KOPT-K1 (cell line): ENCODE data around the gene AP2A1.

Experiments
- H3K27ac ChIP-seq: fragments of 200-600 bp; sonication (generic); 2 replicates; pipeline ENCODE4 v1.5.1; 2016; ENCODE audit warnings: antibody characterized with exemption, mild to moderate bottlenecking, low read depth, low read length; ENCODE audit not compliant: poor library complexity, severe bottlenecking
- H3K36me3 ChIP-seq: fragments of 200-600 bp; sonication (generic); 2 replicates; pipeline ENCODE4 v1.5.1; 2017; ENCODE audit warnings: antibody characterized with exemption, mild to moderate bottlenecking, low read length, moderate library complexity; ENCODE audit not compliant: insufficient read depth
- H3K9me3 ChIP-seq: fragments of 200-600 bp; sonication (generic); 2 replicates; pipeline ENCODE4 v1.5.1; 2017; ENCODE audit warnings: antibody characterized with exemption, low read length, mild to moderate bottlenecking; ENCODE audit not compliant: insufficient read depth, poor library complexity, severe bottlenecking

The AP2A1 gene

GRCh38 chr19:49774969-49775368 lies 8.2 kb downstream of the AP2A1 start:
- no peaks in the 10 kb centered on the region; the same call in 1 of the 2 replicates for H3K36me3 ChIP-seq
- H3K27ac ChIP-seq: no peak overlapping the region
- H3K9me3 ChIP-seq: no peaks in the 10 kb centered on the region

GRCh38 chr19:49775742-49776370 lies 9.1 kb downstream of the AP2A1 start:
- H3K9me3 ChIP-seq: no peaks in the 10 kb centered on the region
- no peak overlapping the region for H3K27ac ChIP-seq
- peaks cover 5% of the 10 kb centered on the region; the same call in 1 of the 2 replicates for H3K36me3 ChIP-seq

GRCh38 chr19:49776371-49776764 lies 9.6 kb downstream of the AP2A1 start:
- Histone ChIP-seq H3K27ac (no peak overlapping the region), H3K9me3 (no peaks in the 10 kb centered on the region), H3K36me3 (peaks cover 5% of the 10 kb centered on the region; the same call in 1 of the 2 replicates)

- Histone ChIP-seq H3K36me3 (peaks cover 33% of the 10 kb centered on the region), H3K27ac (no peak overlapping the region), H3K9me3 (no peaks in the 10 kb centered on the region)
Measured at GRCh38 chr19:49779731-49780555, 13.1 kb downstream of the AP2A1 start.

- peaks cover 42% of the 10 kb centered on the region for H3K36me3 ChIP-seq
- H3K27ac ChIP-seq: no peak overlapping the region
- H3K9me3 ChIP-seq: no peaks in the 10 kb centered on the region
Measured at GRCh38 chr19:49780861-49781260, 14.1 kb downstream of the AP2A1 start.

GRCh38 chr19:49781394-49781793 lies 14.6 kb downstream of the AP2A1 start:
- no peak overlapping the region for H3K27ac ChIP-seq
- H3K36me3 ChIP-seq: peaks cover 47% of the 10 kb centered on the region
- no peaks in the 10 kb centered on the region for H3K9me3 ChIP-seq

- H3K36me3 ChIP-seq: peaks cover 51% of the 10 kb centered on the region
Measured at GRCh38 chr19:49782515-49782914, 15.7 kb downstream of the AP2A1 start.

GRCh38 chr19:49786376-49786820 lies 19.6 kb downstream of the AP2A1 start:
- no peak overlapping the region for H3K27ac ChIP-seq
- no peaks in the 10 kb centered on the region for H3K9me3 ChIP-seq
- H3K36me3 ChIP-seq: peaks cover 86% of the 10 kb centered on the region

More at GRCh38 chr19:49782515-49782914, 15.7 kb downstream of the AP2A1 start:
- H3K9me3 ChIP-seq: no peaks in the 10 kb centered on the region
- H3K27ac ChIP-seq: no peak overlapping the region

GRCh38 chr19:49787746-49788145 lies 20.9 kb downstream of the AP2A1 start:
- H3K27ac ChIP-seq: no peak overlapping the region
- H3K9me3 ChIP-seq: no peaks in the 10 kb centered on the region
- H3K36me3 ChIP-seq: peaks cover 89% of the 10 kb centered on the region

GRCh38 chr19:49788857-49789256 lies 22.1 kb downstream of the AP2A1 start:
- H3K27ac ChIP-seq: no peak overlapping the region
- H3K36me3 ChIP-seq: peaks cover 88% of the 10 kb centered on the region

GRCh38 chr19:49790866-49791265 lies 24.1 kb downstream of the AP2A1 start:
- Histone ChIP-seq H3K27ac (no peak overlapping the region), H3K9me3 (no peaks in the 10 kb centered on the region), H3K36me3 (peaks cover 89% of the 10 kb centered on the region)

More at GRCh38 chr19:49788857-49789256, 22.1 kb downstream of the AP2A1 start:
- H3K9me3 ChIP-seq: no peaks in the 10 kb centered on the region

GRCh38 chr19:49791776-49792445 lies 25.1 kb downstream of the AP2A1 start:
- Histone ChIP-seq H3K27ac (no peak overlapping the region), H3K9me3 (no peaks in the 10 kb centered on the region), H3K36me3 (peaks cover 93% of the 10 kb centered on the region)

GRCh38 chr19:49792829-49793560 lies 26.2 kb downstream of the AP2A1 start:
- H3K27ac ChIP-seq: no peak overlapping the region
- peaks cover 96% of the 10 kb centered on the region for H3K36me3 ChIP-seq

GRCh38 chr19:49793561-49793840 lies 26.7 kb downstream of the AP2A1 start:
- H3K9me3 ChIP-seq: no peaks in the 10 kb centered on the region
- no peak overlapping the region for H3K27ac ChIP-seq
- H3K36me3 ChIP-seq: peaks cover 96% of the 10 kb centered on the region

More at GRCh38 chr19:49792829-49793560, 26.2 kb downstream of the AP2A1 start:
- H3K9me3 ChIP-seq: no peaks in the 10 kb centered on the region

GRCh38 chr19:49795615-49796014 lies 28.8 kb downstream of the AP2A1 start:
- Histone ChIP-seq H3K27ac (no peak overlapping the region), H3K9me3 (no peaks in the 10 kb centered on the region), H3K36me3 (peaks cover 96% of the 10 kb centered on the region)
